ENCODE measurements around the gene TLL1.

Gene TLL1

DNA sequence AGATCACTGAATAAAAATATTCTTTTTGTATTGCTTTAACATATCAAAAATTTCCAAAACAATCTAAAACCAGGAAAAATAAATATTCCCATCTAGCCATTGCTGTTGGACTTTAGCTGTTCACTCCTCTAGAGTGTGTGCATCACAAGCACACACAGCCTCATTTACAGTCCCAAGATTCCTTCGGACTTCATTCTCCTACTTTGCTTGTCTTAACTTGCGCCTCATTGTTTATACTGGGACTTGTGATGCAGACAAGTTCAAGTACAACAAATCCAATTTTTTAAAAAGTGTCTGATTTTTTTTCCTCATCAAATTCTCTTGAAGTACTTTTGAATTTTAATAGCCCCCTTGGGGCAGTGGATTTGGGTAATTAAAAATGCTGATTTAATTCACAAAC lies 55.6 kb downstream of the TLL1 start:
- in situ Hi-C loops (cut with MboI; ENCODE audit: low sequenced_read_pairs, unreplicated experiment) = no loop called here
- DNase-seq (ENCODE audit: low spot score) = no peak
- TF ChIP-seq, protein P1, sequence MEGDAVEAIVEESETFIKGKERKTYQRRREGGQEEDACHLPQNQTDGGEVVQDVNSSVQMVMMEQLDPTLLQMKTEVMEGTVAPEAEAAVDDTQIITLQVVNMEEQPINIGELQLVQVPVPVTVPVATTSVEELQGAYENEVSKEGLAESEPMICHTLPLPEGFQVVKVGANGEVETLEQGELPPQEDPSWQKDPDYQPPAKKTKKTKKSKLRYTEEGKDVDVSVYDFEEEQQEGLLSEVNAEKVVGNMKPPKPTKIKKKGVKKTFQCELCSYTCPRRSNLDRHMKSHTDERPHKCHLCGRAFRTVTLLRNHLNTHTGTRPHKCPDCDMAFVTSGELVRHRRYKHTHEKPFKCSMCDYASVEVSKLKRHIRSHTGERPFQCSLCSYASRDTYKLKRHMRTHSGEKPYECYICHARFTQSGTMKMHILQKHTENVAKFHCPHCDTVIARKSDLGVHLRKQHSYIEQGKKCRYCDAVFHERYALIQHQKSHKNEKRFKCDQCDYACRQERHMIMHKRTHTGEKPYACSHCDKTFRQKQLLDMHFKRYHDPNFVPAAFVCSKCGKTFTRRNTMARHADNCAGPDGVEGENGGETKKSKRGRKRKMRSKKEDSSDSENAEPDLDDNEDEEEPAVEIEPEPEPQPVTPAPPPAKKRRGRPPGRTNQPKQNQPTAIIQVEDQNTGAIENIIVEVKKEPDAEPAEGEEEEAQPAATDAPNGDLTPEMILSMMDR (IDR thresholded peaks at IDR 0.05; ENCODE audit: borderline replicate concordance, control extremely low read depth, extremely low read depth, insufficient read depth, missing control alignments) = no peak

- TF ChIP-seq, protein P1 (IDR thresholded peaks at IDR 0.05; ENCODE audit: borderline replicate concordance, control extremely low read depth, extremely low read depth, insufficient read depth, missing control alignments) = no peak
- DNase-seq (ENCODE audit: low spot score) = no peak
- in situ Hi-C loops (cut with MboI; ENCODE audit: low sequenced_read_pairs, unreplicated experiment) = no loop called here
Measured at GRCh38 chr4:165929662-165930061, 56.6 kb downstream of the TLL1 start.

DNA sequence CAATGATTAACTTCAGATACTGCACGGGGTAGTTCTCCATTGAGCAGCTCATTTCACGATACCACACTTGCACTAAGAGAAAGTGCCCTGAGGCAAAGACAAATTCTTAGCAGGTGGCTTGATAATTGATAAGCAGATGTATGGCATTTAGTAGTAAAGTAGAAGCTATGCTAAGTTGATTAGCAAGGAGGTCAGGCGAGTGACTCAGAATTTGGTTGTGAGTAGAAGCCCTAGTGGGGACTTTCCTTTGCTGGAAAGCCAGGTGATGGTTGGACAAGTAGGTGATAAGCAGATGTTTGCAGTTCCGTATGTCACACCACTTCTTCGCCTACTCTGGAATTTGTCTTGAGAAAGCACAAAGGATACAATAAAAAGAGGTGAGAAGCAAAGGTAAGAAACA lies 58.7 kb downstream of the TLL1 start:
- in situ Hi-C loops (cut with MboI; ENCODE audit: low sequenced_read_pairs, unreplicated experiment) = no loop called here
- TF ChIP-seq, protein P1 (IDR thresholded peaks at IDR 0.05; ENCODE audit: borderline replicate concordance, control extremely low read depth, extremely low read depth, insufficient read depth, missing control alignments) = no peak
- DNase-seq (ENCODE audit: low spot score) = no peak

- TF ChIP-seq, protein P1 (IDR thresholded peaks at IDR 0.05; ENCODE audit: borderline replicate concordance, control extremely low read depth, extremely low read depth, insufficient read depth, missing control alignments) = no peak
- in situ Hi-C loops (cut with MboI; ENCODE audit: low sequenced_read_pairs, unreplicated experiment) = no loop called here
- no peak for DNase-seq (ENCODE audit: low spot score)
Measured at GRCh38 chr4:165944900-165945299, 71.9 kb downstream of the TLL1 start.

- no peak for DNase-seq (ENCODE audit: low spot score)
- TF ChIP-seq, protein P1 (IDR thresholded peaks at IDR 0.05; ENCODE audit: borderline replicate concordance, control extremely low read depth, extremely low read depth, insufficient read depth, missing control alignments) = no peak
- in situ Hi-C loops (cut with MboI; ENCODE audit: low sequenced_read_pairs, unreplicated experiment) = no loop called here
Measured at GRCh38 chr4:165945991-165946390, 73.0 kb downstream of the TLL1 start.

GRCh38 chr4:165947019-165947418 lies 74.0 kb downstream of the TLL1 start:
- DNase-seq (ENCODE audit: low spot score) = no peak
- TF ChIP-seq, protein P1 (IDR thresholded peaks at IDR 0.05; ENCODE audit: borderline replicate concordance, control extremely low read depth, extremely low read depth, insufficient read depth, missing control alignments) = no peak
- in situ Hi-C loops (cut with MboI; ENCODE audit: low sequenced_read_pairs, unreplicated experiment) = no loop called here

DNA sequence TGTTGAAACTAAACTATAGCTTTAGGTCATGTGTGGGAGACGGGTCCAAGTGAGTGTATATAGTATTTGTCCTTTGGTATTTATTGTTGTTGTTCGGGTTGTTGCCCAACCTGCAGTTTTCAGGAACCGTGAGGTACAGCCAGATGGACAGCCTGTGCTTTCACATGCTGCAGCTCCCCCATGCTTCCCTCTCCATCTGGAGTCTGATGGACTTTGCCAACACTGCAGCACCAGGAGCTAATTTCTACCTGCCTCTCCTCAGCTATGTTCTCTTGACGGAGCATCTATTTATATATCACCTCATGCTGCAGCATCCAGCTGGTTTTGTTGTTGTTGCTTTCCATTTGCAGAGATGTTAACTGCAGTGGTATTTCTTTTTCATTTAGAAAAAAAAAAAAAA lies 80.1 kb downstream of the TLL1 start:
- in situ Hi-C loops (cut with MboI; ENCODE audit: low sequenced_read_pairs, unreplicated experiment) = no loop called here
- no peak for DNase-seq (ENCODE audit: low spot score)
- TF ChIP-seq, protein P1 (IDR thresholded peaks at IDR 0.05; ENCODE audit: borderline replicate concordance, control extremely low read depth, extremely low read depth, insufficient read depth, missing control alignments) = no peak
